ENCODE measurements around the gene CD3E. TPM values are rescaled to one million over a fixed set of nuclear protein-coding genes. Genes with fewer than 3 reads are reported as not detected.

The CD3E gene
- total RNA-seq, 5 donors from 2014 or later (not counting 1 experiment from before 2014, with no cell fraction given), result 555 to 659 (median 596) TPM

DNA sequence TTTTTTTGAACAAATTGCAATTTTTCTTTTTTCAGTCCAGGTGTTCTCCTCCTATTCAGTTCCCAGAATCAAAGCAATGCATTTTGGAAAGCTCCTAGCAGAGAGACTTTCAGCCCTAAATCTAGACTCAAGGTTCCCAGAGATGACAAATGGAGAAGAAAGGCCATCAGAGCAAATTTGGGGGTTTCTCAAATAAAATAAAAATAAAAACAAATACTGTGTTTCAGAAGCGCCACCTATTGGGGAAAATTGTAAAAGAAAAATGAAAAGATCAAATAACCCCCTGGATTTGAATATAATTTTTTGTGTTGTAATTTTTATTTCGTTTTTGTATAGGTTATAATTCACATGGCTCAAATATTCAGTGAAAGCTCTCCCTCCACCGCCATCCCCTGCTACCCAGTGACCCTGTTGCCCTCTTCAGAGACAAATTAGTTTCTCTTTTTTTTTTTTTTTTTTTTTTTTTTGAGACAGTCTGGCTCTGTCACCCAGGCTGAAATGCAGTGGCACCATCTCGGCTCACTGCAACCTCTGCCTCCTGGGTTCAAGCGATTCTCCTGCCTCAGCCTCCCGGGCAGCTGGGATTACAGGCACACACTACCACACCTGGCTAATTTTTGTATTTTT, 48.7 kb downstream of the CD3E start:
- H3K27ac ChIP-seq (ENCODE audit: low read length), result peak overlapping the region; percentile 61
- peaks cover 32 to 34% (median 33%) of the 10 kb centered on the region in 3 donors for H3K4me1 Mint-ChIP-seq

DNA sequence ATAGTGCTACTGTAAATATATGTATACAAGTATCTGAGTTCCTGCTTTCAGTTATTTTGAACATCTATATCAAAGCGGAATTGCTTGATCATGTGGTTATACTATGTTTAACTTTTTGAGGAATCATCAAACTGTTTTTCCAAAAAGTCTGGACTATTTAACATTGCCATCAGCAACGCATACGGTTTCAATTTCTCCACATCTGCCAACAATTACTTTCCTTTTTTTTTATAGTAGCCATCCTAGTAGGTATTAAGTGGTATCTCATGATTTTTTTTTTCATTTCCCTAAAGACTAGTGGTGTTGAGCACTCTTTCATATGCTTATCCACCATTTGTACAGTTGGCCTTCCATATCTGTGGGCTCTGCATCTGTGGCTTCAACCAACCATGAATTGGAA, 53.5 kb downstream of the CD3E start:
- ChIA-PET POLR2A (no interaction called here), CTCF (interaction anchor here in 1 of 2 donors (0.9 kb wide), 1 partner anchor 106 kb away, joined by 3 read pairs; the partner anchor contains the start of gene MPZL3)
- peaks cover 0 to 22% of the 10 kb centered on the region in 2 donors for H3K36me3 ChIP-seq (ENCODE audit: control insufficient read depth in 2 of 2, extremely low read depth in 1 of 2, insufficient read depth in 1 of 2, low read length in 1 of 2)
- Mint-ChIP-seq H3K27ac (peak overlapping the region; percentile 59 to 84), H3K36me3 (peaks cover 13% of the 10 kb centered on the region), H3K27me3 (no peaks in the 10 kb centered on the region), H3K4me1 (peaks cover 45 to 47% (median 47%) of the 10 kb centered on the region in 3 donors), H3K9me3 (no peaks in the 10 kb centered on the region), H3K4me3 (no peak overlapping the region)
- H3K27ac ChIP-seq (ENCODE audit: low read length), result peak overlapping the region; percentile 82
- no peaks in the 10 kb centered on the region for H3K27me3 ChIP-seq (replicated peaks in 1 of 2; ENCODE audit: control insufficient read depth in 2 of 2, extremely low read depth in 1 of 2, insufficient read depth in 2 of 2, low read length in 1 of 2)
- ATAC-seq (replicated peaks in 1 of 4) (no peak), DNase-seq (no peak)
- no peak overlapping the region for H3K4me3 ChIP-seq (ENCODE audit: control insufficient read depth in 1 of 2, extremely low read depth in 1 of 2, low read length in 1 of 2)
- WGBS (ENCODE audit: insufficient coverage), result no CpG with 5 or more reads among the region's 3 CpGs
- no peaks in the 10 kb centered on the region for H3K9me3 ChIP-seq
- peaks cover 14 to 23% of the 10 kb centered on the region in 2 experiments for H3K4me1 ChIP-seq (ENCODE audit: control insufficient read depth in 1 of 2, extremely low read depth in 1 of 2, insufficient read depth in 2 of 2, low read length in 2 of 2)

More for the DNA sequence above, 48.7 kb downstream of the CD3E start:
- peak in 2 of 4 experiments; percentile 20 to 59 for ATAC-seq (replicated peaks in 1 of 4)
- no CpG with 5 or more reads among the region's 6 CpGs for WGBS (ENCODE audit: insufficient coverage)
- H3K27me3 ChIP-seq (replicated peaks in 1 of 2; ENCODE audit: control insufficient read depth in 2 of 2, extremely low read depth in 1 of 2, insufficient read depth in 2 of 2, low read length in 1 of 2), result no peaks in the 10 kb centered on the region
- no peak overlapping the region for H3K4me3 ChIP-seq (ENCODE audit: control insufficient read depth in 1 of 2, extremely low read depth in 1 of 2, low read length in 1 of 2)
- DNase-seq, result peak in 2 of 35 experiments; percentile 27 to 78
- Mint-ChIP-seq H3K27ac (peak overlapping the region; percentile 88 to 90), H3K9me3 (no peaks in the 10 kb centered on the region), H3K36me3 (peaks cover 43% of the 10 kb centered on the region), H3K27me3 (no peaks in the 10 kb centered on the region), H3K4me3 (no peak overlapping the region)
- ChIA-PET POLR2A (interaction anchor here (0.6 to 1.0 kb wide), 3 partner anchors 48 to 271 kb away, joined by 3 to 18 read pairs (median 4); no protein-coding TSS in a partner anchor), CTCF (interaction anchor here (0.6 to 3.1 kb wide), 17 partner anchors 10 to 210 kb away, joined by 3 to 17 read pairs (median 4); partner anchors contain the start of genes CD3D (in 1 of the 2) and MPZL3 (in 1 of the 2))
- no peaks in the 10 kb centered on the region for H3K9me3 ChIP-seq
- H3K4me1 ChIP-seq (ENCODE audit: control insufficient read depth in 1 of 2, extremely low read depth in 1 of 2, insufficient read depth in 2 of 2, low read length in 2 of 2), result peaks cover 7 to 11% of the 10 kb centered on the region in 2 experiments
- H3K36me3 ChIP-seq (ENCODE audit: control insufficient read depth in 2 of 2, extremely low read depth in 1 of 2, insufficient read depth in 1 of 2, low read length in 1 of 2), result peaks cover 2 to 60% of the 10 kb centered on the region in 2 donors

DNA sequence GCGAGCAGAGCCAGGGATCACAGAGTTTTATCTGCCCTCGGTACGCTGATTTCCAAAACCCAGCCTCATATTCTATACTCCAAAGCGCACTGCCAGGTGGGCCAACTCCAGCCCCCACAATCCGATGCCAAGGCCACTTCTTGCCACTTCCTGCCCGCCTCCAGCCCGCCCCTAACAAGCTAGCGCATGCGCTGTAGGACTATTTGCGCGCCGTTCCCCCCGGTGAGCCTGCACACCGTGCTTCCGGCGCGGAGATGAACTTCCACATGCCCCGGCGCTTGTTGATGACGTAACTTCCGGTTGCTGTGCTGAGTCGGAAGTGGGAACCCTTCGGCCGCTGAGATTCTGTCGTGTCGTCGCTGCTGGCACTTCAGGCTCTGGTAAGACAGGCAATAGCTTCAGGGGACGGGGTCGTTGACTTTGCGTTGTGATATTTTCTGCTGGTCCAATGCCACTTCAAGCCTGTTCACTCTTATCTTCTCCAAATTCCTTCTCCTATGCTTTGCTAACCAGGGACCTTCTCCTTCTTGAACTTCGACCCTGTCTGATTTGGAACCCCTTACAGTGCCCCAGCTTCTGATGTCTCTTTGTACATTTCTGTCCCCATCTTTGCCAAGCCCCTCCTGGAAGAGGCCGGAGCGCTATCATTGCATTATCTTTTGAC, 54.9 kb downstream of the CD3E start, which contains the start of gene UBE4A:
TSS of gene UBE4A (plus strand) at position 306 of the 664 bp plus-strand sequence. CDS start 5,481 bp downstream, outside the sequence.
- CTCF ChIA-PET, result interaction anchor here in 1 of 2 donors (0.5 to 3.6 kb wide), 7 partner anchors 17 to 161 kb away, joined by 3 to 24 read pairs (median 3); partner anchors contain the start of gene CD3D
- Histone ChIP-seq H3K4me1 (ENCODE audit: control insufficient read depth in 1 of 2, extremely low read depth in 1 of 2, insufficient read depth in 2 of 2, low read length in 2 of 2) (peaks cover 14 to 30% of the 10 kb centered on the region in 2 experiments), H3K27ac (ENCODE audit: low read length) (peak within 1 kb of the TSS; percentile 82), H3K36me3 (ENCODE audit: control insufficient read depth in 2 of 2, extremely low read depth in 1 of 2, insufficient read depth in 1 of 2, low read length in 1 of 2) (peaks cover 0 to 19% of the 10 kb centered on the region in 2 donors), H3K27me3 (replicated peaks in 1 of 2; ENCODE audit: control insufficient read depth in 2 of 2, extremely low read depth in 1 of 2, insufficient read depth in 2 of 2, low read length in 1 of 2) (no peaks in the 10 kb centered on the region), H3K9me3 (no peaks in the 10 kb centered on the region), H3K4me3 (ENCODE audit: control insufficient read depth in 1 of 2, extremely low read depth in 1 of 2, low read length in 1 of 2) (peak within 1 kb of the TSS; percentile 71 to 88)
- WGBS (ENCODE audit: insufficient coverage), result under 1% methylated on average over 30 of the region's 33 CpGs
- Mint-ChIP-seq H3K27ac (peak within 1 kb of the TSS; percentile 97 to 99), H3K27me3 (no peaks in the 10 kb centered on the region), H3K4me1 (peaks cover 49 to 52% (median 50%) of the 10 kb centered on the region in 3 donors), H3K9me3 (no peaks in the 10 kb centered on the region), H3K36me3 (peaks cover 15% of the 10 kb centered on the region), H3K4me3 (peak within 1 kb of the TSS; percentile 98 to 99 (median 99))
- ATAC-seq (replicated peaks in 1 of 4) (peak; percentile 91 to 96 (median 94)), DNase-seq (peak; percentile 89 to 99 (median 96))
- POLR2A ChIA-PET, result interaction anchor here (0.5 to 0.8 kb wide), 6 partner anchors 12 to 937 kb away, joined by 3 to 4 read pairs (median 3); partner anchors contain the start of genes JAML (in 1 of the 2) and MPZL3 (in 1 of the 2)

DNA sequence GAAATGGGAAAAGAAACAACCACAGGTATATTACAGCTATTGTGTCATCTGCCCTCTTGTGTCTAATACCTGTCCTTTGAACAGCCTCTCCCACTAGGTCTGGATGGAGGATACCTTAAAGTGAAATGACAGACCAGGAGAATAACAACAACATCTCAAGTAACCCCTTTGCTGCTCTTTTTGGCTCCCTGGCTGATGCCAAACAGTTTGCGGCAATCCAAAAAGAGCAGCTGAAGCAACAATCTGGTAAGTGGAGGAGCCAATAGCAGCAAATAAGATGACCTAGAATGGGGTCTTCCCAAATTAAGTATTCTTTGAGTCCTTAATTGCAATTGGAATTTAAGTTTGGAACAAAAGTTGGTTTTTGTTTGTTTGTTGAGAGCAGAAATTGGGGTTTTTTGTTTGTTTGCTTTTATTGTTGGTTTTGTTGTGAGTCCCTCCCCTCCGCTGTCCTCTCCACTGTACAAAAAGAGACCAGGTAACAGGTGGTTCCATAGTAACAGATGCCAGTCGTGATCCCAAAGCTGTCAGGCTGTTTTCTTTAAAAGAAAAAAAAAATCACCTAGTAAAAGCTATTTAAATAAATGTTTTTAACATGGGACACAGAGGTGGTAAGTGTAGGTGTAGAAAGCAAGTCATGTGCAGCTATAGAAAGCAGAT, 60.6 kb downstream of the CD3E start:
- no peak overlapping the region for H3K4me3 Mint-ChIP-seq
- H3K27ac ChIP-seq (ENCODE audit: low read length), result no peak overlapping the region
- ATAC-seq (replicated peaks in 1 of 4), result no peak
- peaks cover 35 to 45% (median 41%) of the 10 kb centered on the region in 3 donors for H3K4me1 Mint-ChIP-seq
- peaks cover 49% of the 10 kb centered on the region for H3K36me3 Mint-ChIP-seq
- no peak overlapping the region for H3K27ac Mint-ChIP-seq
- H3K27me3 Mint-ChIP-seq, result no peaks in the 10 kb centered on the region
- H3K4me1 ChIP-seq (ENCODE audit: control insufficient read depth in 1 of 2, extremely low read depth in 1 of 2, insufficient read depth in 2 of 2, low read length in 2 of 2), result peaks cover 13 to 22% of the 10 kb centered on the region in 2 experiments
- no peaks in the 10 kb centered on the region for H3K9me3 ChIP-seq
- no peaks in the 10 kb centered on the region for H3K9me3 Mint-ChIP-seq
- ChIA-PET CTCF (interaction anchor here in 1 of 2 donors (0.6 to 1.5 kb wide), 6 partner anchors 11 to 888 kb away, joined by 3 to 6 read pairs (median 3); no protein-coding TSS in a partner anchor), POLR2A (interaction anchor here (0.5 to 0.9 kb wide), 7 partner anchors 13 to 215 kb away, joined by 3 to 6 read pairs (median 3); no protein-coding TSS in a partner anchor)
- peaks cover 19 to 68% of the 10 kb centered on the region in 2 donors for H3K36me3 ChIP-seq (ENCODE audit: control insufficient read depth in 2 of 2, extremely low read depth in 1 of 2, insufficient read depth in 1 of 2, low read length in 1 of 2)
- no peak for DNase-seq
- WGBS (ENCODE audit: insufficient coverage), result 100% methylated on average over 1 of the region's 3 CpGs
- H3K4me3 ChIP-seq (ENCODE audit: control insufficient read depth in 1 of 2, extremely low read depth in 1 of 2, low read length in 1 of 2), result no peak overlapping the region
- no peaks in the 10 kb centered on the region for H3K27me3 ChIP-seq (replicated peaks in 1 of 2; ENCODE audit: control insufficient read depth in 2 of 2, extremely low read depth in 1 of 2, insufficient read depth in 2 of 2, low read length in 1 of 2)

Other genes starting within 250 kb of the CD3E start
- under 1 TPM in 2 of 5 donors, not detected in 3; 0.51 to 0.66 TPM for gene TMPRSS4, start 227.7 kb upstream of the CD3E start, total RNA-seq
- 1 to 10 TPM in 1 of 5 donors, under 1 TPM in 4; 0.28 to 1.0 (median 0.36) TPM for gene SMIM35, start 217.8 kb upstream of the CD3E start, total RNA-seq
- gene SCN4B, start 151.9 kb upstream of the CD3E start, total RNA-seq, result under 1 TPM in 2 of 5 donors, not detected in 3; 0.09 to 0.20 TPM
- gene SCN2B, start 128.1 kb upstream of the CD3E start, total RNA-seq, result under 1 TPM in 1 of 5 donors, not detected in 4; 0.06 TPM
- gene JAML, start 79.7 kb upstream of the CD3E start, total RNA-seq, result 100 to 1,000 TPM in 2 of 5 donors, 10 to 100 TPM in 3; 60.8 to 165 (median 95.8) TPM
- 10 to 100 TPM in 4 of 5 donors, 1 to 10 TPM in 1; 9.8 to 25.2 (median 16.5) TPM for gene MPZL3, start 52.4 kb upstream of the CD3E start, total RNA-seq
- 1 to 10 TPM in 4 of 5 donors, under 1 TPM in 1; 0.85 to 5.6 (median 2.0) TPM for gene MPZL2, start 40.4 kb upstream of the CD3E start, total RNA-seq
- 100 to 1,000 TPM; 290 to 409 (median 361) TPM for gene CD3D, start 38.0 kb downstream of the CD3E start, total RNA-seq
- gene CD3G, start 39.6 kb downstream of the CD3E start, total RNA-seq, result 100 to 1,000 TPM; 170 to 215 (median 189) TPM
- 10 to 100 TPM; 40.7 to 44.9 (median 41.8) TPM for gene UBE4A, start 54.9 kb downstream of the CD3E start, total RNA-seq
- gene ATP5MG, start 96.9 kb downstream of the CD3E start, total RNA-seq, result 100 to 1,000 TPM; 140 to 188 (median 172) TPM
- 100 to 1,000 TPM; 130 to 183 (median 153) TPM for gene KMT2A, start 131.8 kb downstream of the CD3E start, total RNA-seq
- gene TTC36, start 222.7 kb downstream of the CD3E start, total RNA-seq, result 1 to 10 TPM in 4 of 5 donors, under 1 TPM in 1; 0.53 to 1.7 (median 1.2) TPM
- 10 to 100 TPM; 19.9 to 31.7 (median 25.3) TPM for gene TMEM25, start 226.5 kb downstream of the CD3E start, total RNA-seq

Measured in T-cell (primary cell).